B cell (primary cell): ENCODE results near the gene GPR61. TPM values are rescaled to one million over a fixed set of nuclear protein-coding genes. Genes with fewer than 3 reads are reported as not detected.
A peak's percentile ranks its signal among the peaks of the same experiment; 100 is the strongest.

Experiments used
- ATAC-seq: fragments of 200-7000 bp; cut with Tn5 transposase; one replicate; pipeline ENCODE4 v1.10.0; 2021; ENCODE audit warnings: low read depth, mild to moderate bottlenecking, moderate number of reproducible peaks, moderate library complexity
- CTCF ChIA-PET: fragments of 350-600 bp; sonication (Branson Sonifier 250); formaldehyde crosslinking; loops from one replicate; lab custom pipeline; 2021; ENCODE audit warnings: antibody characterized with exemption, inconsistent platforms; lab: Charles Lee
- POLR2A ChIA-PET: fragments of 350-600 bp; sonication (Branson Sonifier 250); formaldehyde crosslinking; loops from one replicate; lab custom pipeline; 2021; ENCODE audit warnings: antibody characterized with exemption; lab: Charles Lee
- DNase-seq: peaks from one replicate; pipeline ENCODE4 v3.0.0; 2013
- H2AFZ ChIP-seq: 2 replicates; pipeline ENCODE4 v1.6.1; 2012; ENCODE audit warnings: mild to moderate bottlenecking, low read depth, low read length; ENCODE audit not compliant: insufficient read depth, poor library complexity, severe bottlenecking
- H3K27ac ChIP-seq, 2 donors: 1 replicate in 1 of 2; 2 replicates in 1 of 2; pipeline ENCODE4 v1.5.1; 2012 to 2013; ENCODE audit warnings: low read length in 2 of 2, mild to moderate bottlenecking in 2 of 2, moderate library complexity in 1 of 2
- H3K27me3 ChIP-seq, 4 experiments: fragments of 200-600 bp in 1 of 4; sonication (generic) in 1 of 4; replicated peaks in 1 of 4; 1 replicate in 2 of 4; 2 replicates in 2 of 4; pipeline versions ENCODE4 v1.6.1 to v1.7.0; 2013 to 2016; ENCODE audit warnings: low read length in 3 of 4, mild to moderate bottlenecking in 2 of 4, mixed read lengths in 1 of 4, moderate library complexity in 1 of 4; ENCODE audit not compliant: insufficient read depth in 4 of 4, control insufficient read depth in 3 of 4; ENCODE audit errors: control extremely low read depth in 1 of 4
- H3K36me3 ChIP-seq, 2 experiments: replicated peaks in 1 of 2; 1 replicate in 1 of 2; 2 replicates in 1 of 2; pipeline versions ENCODE4 v1.6.1 to v1.7.1; 2013; ENCODE audit warnings: low read length in 1 of 2; ENCODE audit not compliant: insufficient read depth in 2 of 2, control insufficient read depth in 1 of 2; ENCODE audit errors: control extremely low read depth in 1 of 2, extremely low read depth in 1 of 2
- H3K4me1 ChIP-seq, 2 donors: fragments of 200-600 bp in 1 of 2; sonication (generic) in 1 of 2; 1 replicate in 1 of 2; 2 replicates in 1 of 2; pipeline versions ENCODE4 v1.5.1 to v1.6.1; 2013 to 2017; ENCODE audit warnings: low read length in 2 of 2; ENCODE audit not compliant: control insufficient read depth in 2 of 2, insufficient read depth in 2 of 2
- H3K4me2 ChIP-seq: replicated peaks from 2 replicates; pipeline ENCODE3; 2012; ENCODE audit warnings: mild to moderate bottlenecking, low read depth, low read length; ENCODE audit not compliant: poor library complexity, severe bottlenecking
- H3K4me3 ChIP-seq, 5 experiments: fragments of 200-600 bp in 1 of 5; sonication (generic) in 1 of 5; 1 replicate in 3 of 5; 2 replicates in 2 of 5; pipeline versions ENCODE4 v1.5.1 to v1.7.0; 2011 to 2016; ENCODE audit warnings: low read length in 4 of 5, mild to moderate bottlenecking in 4 of 5, low read depth in 2 of 5, control low read depth in 1 of 5, moderate library complexity in 1 of 5; ENCODE audit not compliant: insufficient read depth in 1 of 5; ENCODE audit errors: control extremely low read depth in 1 of 5, extremely low read depth in 1 of 5
- H3K79me2 ChIP-seq: fragments of 200-600 bp; sonication (generic); one replicate; pipeline ENCODE4 v1.6.0; 2016; ENCODE audit warnings: low read length; ENCODE audit not compliant: control insufficient read depth, insufficient read depth
- H3K9ac ChIP-seq: fragments of 200-600 bp; sonication (generic); 2 replicates; pipeline ENCODE4 v1.6.1; 2017; ENCODE audit warnings: mild to moderate bottlenecking, low read length, moderate library complexity
- H3K9me3 ChIP-seq, 3 donors: one replicate each; pipeline versions ENCODE4 v1.6.1 to v1.7.1; 2013; ENCODE audit warnings: low read length in 2 of 3; ENCODE audit not compliant: control insufficient read depth in 2 of 3, insufficient read depth in 1 of 3; ENCODE audit errors: control extremely low read depth in 1 of 3
- H4K20me1 ChIP-seq: 2 replicates; pipeline ENCODE4 v1.6.0; 2012; ENCODE audit warnings: mild to moderate bottlenecking, low read length; ENCODE audit not compliant: insufficient read depth, control insufficient read depth, poor library complexity, severe bottlenecking
- H3K27ac Mint-ChIP-seq: one replicate; pipeline ENCODE4 v1.8.0; 2021; ENCODE audit warnings: mixed read lengths
- H3K27me3 Mint-ChIP-seq: one replicate; pipeline ENCODE4 v1.8.0; 2021; ENCODE audit warnings: mixed read lengths
- H3K4me1 Mint-ChIP-seq: one replicate; pipeline ENCODE4 v1.8.0; 2021; ENCODE audit warnings: mixed read lengths
- H3K4me3 Mint-ChIP-seq: one replicate; pipeline ENCODE4 v1.8.0; 2021; ENCODE audit warnings: mixed read lengths
- H3K9me3 Mint-ChIP-seq: one replicate; pipeline ENCODE4 v1.8.0; 2022; ENCODE audit warnings: mixed read lengths; ENCODE audit not compliant: insufficient read depth
- EZH2 ChIP-seq: IDR thresholded peaks from 2 replicates; pipeline ENCODE4 v1.6.1; 2012; ENCODE audit warnings: borderline replicate concordance, low read depth, mild to moderate bottlenecking, moderate library complexity, low read length; ENCODE audit not compliant: insufficient read depth, poor library complexity, severe bottlenecking
- WGBS: methylation state at CpG from one replicate; pipeline ENCODE4 v1.1.5; 2013; ENCODE audit warnings: missing lambda C conversion rate; ENCODE audit not compliant: insufficient coverage; 5-methylcytosine and 5-hydroxymethylcytosine counted together
- intact Hi-C: fragments of 100-400 bp; cut with micrococcal nuclease; formaldehyde crosslinking; loops from one replicate; pipeline ENCODE4 v1.10.0; 2022
- polyA plus RNA-seq: library from polyadenylated mRNA; depleted of rRNA; stranded (reverse); fragments of >200 nt; gene quantifications from 2 replicates; pipeline ENCODE4 v1.2.3, GENCODE V29; 2012
- total RNA-seq, 2 donors: library from RNA; stranded (reverse); fragments of 120-200 nt in 1 of 2; gene quantifications; 1 replicate in 1 of 2; 2 replicates in 1 of 2; pipeline versions ENCODE4 v1.2.3 to v1.2.4, GENCODE V29; 2013 to 2022
- TF ChIP-seq, protein P1 (sequence below): fragments of 200-600 bp; IDR thresholded peaks from one replicate; pipeline ENCODE4 v1.8.0; 2022; ENCODE audit warnings: antibody characterized with exemption, mild to moderate bottlenecking

GPR61 gene
- total and polyA plus RNA-seq, 2 donors (not counting 1 experiment from before 2014, with no cell fraction given): not detected

DNA sequence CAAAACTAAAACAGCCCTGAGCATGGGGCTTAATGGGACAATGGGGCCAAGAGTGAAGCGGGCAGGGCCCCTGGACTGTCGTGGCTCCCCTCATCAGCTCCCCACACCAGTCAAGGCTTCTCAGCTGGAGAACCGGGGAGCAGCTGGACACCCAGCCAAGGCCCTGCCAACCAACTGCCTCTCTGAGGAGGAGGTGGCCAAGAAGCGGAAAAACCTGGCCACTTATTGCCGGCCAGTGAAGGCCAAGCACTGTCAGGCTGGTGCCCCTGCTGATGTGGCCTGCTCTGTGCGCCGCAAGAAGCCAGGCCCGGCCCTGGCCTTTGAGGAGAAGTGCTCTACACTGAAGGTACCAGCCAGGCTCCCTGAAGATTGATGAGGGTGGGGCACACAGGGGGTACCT lies 48.3 kb upstream of the GPR61 start:
- Histone ChIP-seq H4K20me1 (peaks cover 20% of the 10 kb centered on the region), H3K9me3 (no peaks in the 10 kb centered on the region), H3K36me3 (peaks cover 0 to 35% of the 10 kb centered on the region in 2 experiments), H3K27me3 (no peaks in the 10 kb centered on the region), H3K79me2 (peaks cover 42% of the 10 kb centered on the region), H3K4me2 (no peak overlapping the region), H3K4me3 (no peak overlapping the region), H2AFZ (no peak overlapping the region), H3K27ac (no peak overlapping the region), H3K4me1 (peaks cover 16 to 33% of the 10 kb centered on the region in 2 donors), H3K9ac (no peak overlapping the region)
- intact Hi-C loops: loop anchor here (5.0 kb wide), 2 partner anchors 131 to 496 kb away; no protein-coding TSS in a partner anchor
- H3K27ac Mint-ChIP-seq: no peak overlapping the region
- POLR2A ChIA-PET: interaction anchor here (1.1 kb wide), 1 partner anchor 41 kb away, joined by 19 read pairs; no protein-coding TSS in a partner anchor
- H3K4me3 Mint-ChIP-seq: no peak overlapping the region
- 98% methylated on average over 8 of the region's 8 CpGs for WGBS
- DNase-seq: no peak
- CTCF ChIA-PET: interaction anchor here (0.7 to 37.9 kb wide), 17 partner anchors 8 to 493 kb away, joined by 3 to 926 read pairs (median 6); partner anchors contain the start of genes AHCYL1, AMIGO1, GNAI3 and GPR61
- H3K9me3 Mint-ChIP-seq: no peaks in the 10 kb centered on the region
- ATAC-seq: no peak
- peaks cover 29% of the 10 kb centered on the region for H3K4me1 Mint-ChIP-seq
- TF ChIP-seq EZH2: no peak
- TF ChIP-seq, protein P1, sequence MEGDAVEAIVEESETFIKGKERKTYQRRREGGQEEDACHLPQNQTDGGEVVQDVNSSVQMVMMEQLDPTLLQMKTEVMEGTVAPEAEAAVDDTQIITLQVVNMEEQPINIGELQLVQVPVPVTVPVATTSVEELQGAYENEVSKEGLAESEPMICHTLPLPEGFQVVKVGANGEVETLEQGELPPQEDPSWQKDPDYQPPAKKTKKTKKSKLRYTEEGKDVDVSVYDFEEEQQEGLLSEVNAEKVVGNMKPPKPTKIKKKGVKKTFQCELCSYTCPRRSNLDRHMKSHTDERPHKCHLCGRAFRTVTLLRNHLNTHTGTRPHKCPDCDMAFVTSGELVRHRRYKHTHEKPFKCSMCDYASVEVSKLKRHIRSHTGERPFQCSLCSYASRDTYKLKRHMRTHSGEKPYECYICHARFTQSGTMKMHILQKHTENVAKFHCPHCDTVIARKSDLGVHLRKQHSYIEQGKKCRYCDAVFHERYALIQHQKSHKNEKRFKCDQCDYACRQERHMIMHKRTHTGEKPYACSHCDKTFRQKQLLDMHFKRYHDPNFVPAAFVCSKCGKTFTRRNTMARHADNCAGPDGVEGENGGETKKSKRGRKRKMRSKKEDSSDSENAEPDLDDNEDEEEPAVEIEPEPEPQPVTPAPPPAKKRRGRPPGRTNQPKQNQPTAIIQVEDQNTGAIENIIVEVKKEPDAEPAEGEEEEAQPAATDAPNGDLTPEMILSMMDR: no peak
- H3K27me3 Mint-ChIP-seq: no peaks in the 10 kb centered on the region

DNA sequence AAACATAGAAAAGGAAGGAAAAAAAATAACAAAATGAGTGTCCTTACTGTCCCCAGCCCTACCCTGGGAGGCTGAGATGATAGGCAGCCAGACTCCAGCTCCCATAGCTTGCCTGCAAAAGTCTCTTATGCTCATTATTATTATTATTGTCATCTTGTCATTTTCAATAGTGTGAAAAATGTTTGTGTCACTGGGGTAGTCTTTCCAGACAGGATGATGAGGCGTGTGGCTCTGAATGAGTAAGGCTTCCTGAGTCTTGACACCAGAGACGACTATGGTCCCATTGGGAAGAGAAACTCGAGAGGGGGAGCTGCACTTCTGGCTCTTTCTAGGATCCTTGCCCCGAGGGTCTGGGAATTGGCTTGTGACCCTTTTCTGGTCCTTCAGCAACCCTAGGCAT lies 46.9 kb upstream of the GPR61 start:
- H3K79me2 ChIP-seq: peaks cover 45% of the 10 kb centered on the region
- peaks cover 37% of the 10 kb centered on the region for H3K4me1 Mint-ChIP-seq
- no peaks in the 10 kb centered on the region for H3K9me3 Mint-ChIP-seq
- H2AFZ ChIP-seq: no peak overlapping the region
- peaks cover 16 to 33% of the 10 kb centered on the region in 2 donors for H3K4me1 ChIP-seq
- no peak overlapping the region for H3K9ac ChIP-seq
- H3K27ac Mint-ChIP-seq: no peak overlapping the region
- H3K27ac ChIP-seq: no peak overlapping the region
- 88% methylated on average over 4 of the region's 4 CpGs for WGBS
- H3K4me3 Mint-ChIP-seq: peak overlapping the region; percentile 30
- intact Hi-C loops: loop anchor here (5.0 kb wide), 2 partner anchors 130 to 495 kb away; no protein-coding TSS in a partner anchor
- ATAC-seq (no peak), DNase-seq (no peak)
- POLR2A ChIA-PET: no interaction called here
- CTCF ChIA-PET: interaction anchor here (1.7 to 37.9 kb wide), 8 partner anchors 9 to 285 kb away, joined by 6 to 926 read pairs (median 26); partner anchors contain the start of genes AMIGO1, ATXN7L2 and GPR61
- TF ChIP-seq, protein P1: no peak
- TF ChIP-seq EZH2: no peak
- H3K4me2 ChIP-seq: no peak overlapping the region
- H4K20me1 ChIP-seq: peaks cover 32% of the 10 kb centered on the region
- H3K36me3 ChIP-seq: peaks cover 0 to 49% of the 10 kb centered on the region in 2 experiments
- H3K27me3 Mint-ChIP-seq: no peaks in the 10 kb centered on the region
- no peaks in the 10 kb centered on the region for H3K9me3 ChIP-seq
- H3K4me3 ChIP-seq: no peak overlapping the region
- no peaks in the 10 kb centered on the region for H3K27me3 ChIP-seq
